HCT116 (cell line): ENCODE measurements around the gene ELOVL5. TPM values are rescaled to one million over a fixed set of nuclear protein-coding genes. Genes with fewer than 3 reads are reported as not detected.

Experiments used
- ATAC-seq: fragments of 200-7000 bp; cut with Tn5 transposase; 2 replicates; pipeline ENCODE4 v1.9.1; 2020; ENCODE audit warnings: mild to moderate bottlenecking, moderate library complexity
- BruUV-seq: library from RNA; stranded (reverse); fragments of 400-500 nt; replicated peaks from 2 replicates; lab custom pipeline; 2021; lab: Mats Ljungman, UMichigan
- CTCF ChIA-PET: fragments of 300-600 bp; sonication (Branson Sonifier 250); formaldehyde crosslinking; loops from one replicate; lab custom pipeline; 2021; ENCODE audit warnings: antibody characterized with exemption; lab: Charles Lee
- POLR2A ChIA-PET: fragments of 300-600, 350-600 bp; sonication (Branson Sonifier 250); formaldehyde crosslinking; loops from one replicate; lab custom pipeline; 2021; ENCODE audit warnings: antibody characterized with exemption; lab: Charles Lee
- RAD21 ChIA-PET, 2 experiments: fragments of 300-600 bp; sonication (Branson Sonifier 250); formaldehyde crosslinking; loops; one replicate each; lab custom pipeline; 2023; ENCODE audit warnings: low total read pairs in 2 of 2; ENCODE audit not compliant: uncharacterized antibody in 2 of 2, unreplicated experiment in 2 of 2, low non-redundant PET in 1 of 2; lab: Charles Lee
- DNase-seq: peaks from one replicate; pipeline ENCODE4 v3.0.0-alpha.2; 2010; ENCODE audit warnings: low read depth, low spot score
- H2AFZ ChIP-seq: fragments of 200-600 bp; shearing (Covaris generic), sonication (generic); 2 replicates; pipeline ENCODE4 v1.6.1; 2017; ENCODE audit warnings: low read depth, mixed run types, mixed read lengths, antibody characterized with exemption, low read length; ENCODE audit not compliant: poor library complexity, severe bottlenecking
- H3K27ac ChIP-seq: 2 replicates; pipeline ENCODE4 v1.5.1; 2012; ENCODE audit warnings: low read depth, low read length
- H3K27me3 ChIP-seq: fragments of 200-600 bp; sonication (generic); 2 replicates; pipeline ENCODE4 v1.6.1; 2016; ENCODE audit warnings: mixed run types, low read length, mixed read lengths; ENCODE audit not compliant: insufficient read depth
- H3K36me3 ChIP-seq, 2 experiments: fragments of 200-500 bp in 1 of 2; fragments of 200-600 bp in 1 of 2; sonication (Bioruptor generic) in 1 of 2; sonication (generic) in 1 of 2; 2 replicates each; pipeline versions ENCODE4 v1.5.1 to v1.6.1; 2014 to 2016; ENCODE audit warnings: low read length in 2 of 2, inconsistent platforms in 1 of 2, mixed read lengths in 1 of 2, mixed run types in 1 of 2; ENCODE audit not compliant: insufficient read depth in 2 of 2, control insufficient read depth in 1 of 2
- H3K4me1 ChIP-seq, 2 experiments: fragments of 200-600 bp in 1 of 2; sonication (generic) in 1 of 2; 2 replicates each; pipeline versions ENCODE4 v1.5.1 to v1.6.1; 2012 to 2017; ENCODE audit warnings: low read length in 2 of 2, inconsistent platforms in 1 of 2, mild to moderate bottlenecking in 1 of 2, mixed read lengths in 1 of 2, mixed run types in 1 of 2, moderate library complexity in 1 of 2; ENCODE audit not compliant: insufficient read depth in 2 of 2, control insufficient read depth in 1 of 2
- H3K4me2 ChIP-seq: fragments of 200-600 bp; sonication (generic); 2 replicates; pipeline ENCODE4 v1.6.1; 2017; ENCODE audit warnings: mixed run types, low read length, mixed read lengths
- H3K4me3 ChIP-seq, 2 experiments: fragments of 200-600 bp in 1 of 2; sonication (generic) in 1 of 2; replicated peaks in 1 of 2; 2 replicates each; pipeline ENCODE4 v1.5.1; 2011 to 2016; ENCODE audit warnings: low read length in 2 of 2, control low read depth in 1 of 2, low read depth in 1 of 2, mild to moderate bottlenecking in 1 of 2, mixed read lengths in 1 of 2, mixed run types in 1 of 2
- H3K79me2 ChIP-seq: fragments of 200-600 bp; sonication (generic); 2 replicates; pipeline ENCODE4 v1.6.1; 2017; ENCODE audit warnings: mild to moderate bottlenecking, mixed run types, low read length, moderate library complexity, mixed read lengths; ENCODE audit not compliant: insufficient read depth
- H3K9ac ChIP-seq: fragments of 200-600 bp; sonication (generic); 2 replicates; pipeline ENCODE4 v1.6.1; 2016; ENCODE audit warnings: low read length, mixed read lengths
- H3K9me2 ChIP-seq: fragments of 200-600 bp; sonication (generic), shearing (Covaris generic); 2 replicates; pipeline ENCODE4 v1.6.1; 2017; ENCODE audit warnings: mixed run types, mild to moderate bottlenecking, moderate library complexity; ENCODE audit not compliant: insufficient read depth
- H3K9me3 ChIP-seq, 2 experiments: fragments of 200-500 bp in 1 of 2; fragments of 200-600 bp in 1 of 2; sonication (Bioruptor generic) in 1 of 2; sonication (generic) in 1 of 2; 2 replicates each; pipeline ENCODE4 v1.6.1; 2014 to 2017; ENCODE audit warnings: low read length in 2 of 2, mixed read lengths in 2 of 2, inconsistent platforms in 1 of 2, low read depth in 1 of 2, mild to moderate bottlenecking in 1 of 2, mixed run types in 1 of 2, moderate library complexity in 1 of 2; ENCODE audit not compliant: control insufficient read depth in 1 of 2, insufficient read depth in 1 of 2
- H4K20me1 ChIP-seq: fragments of 200-600 bp; sonication (generic), shearing (Covaris generic); 2 replicates; pipeline ENCODE4 v1.6.1; 2017; ENCODE audit warnings: mixed run types, mild to moderate bottlenecking, moderate library complexity; ENCODE audit not compliant: insufficient read depth
- CEBPB ChIP-seq: IDR thresholded peaks from 2 replicates; pipeline ENCODE4 v1.6.1; 2012; ENCODE audit warnings: low read depth
- CTCF ChIP-seq, 3 experiments: fragments of 200-600 bp in 1 of 3; sonication (generic) in 1 of 3; IDR thresholded peaks in 2 of 3; conservative IDR thresholded peaks in 1 of 3; 2 replicates each; pipeline ENCODE4 v1.5.1; 2012 to 2017; ENCODE audit warnings: low read depth in 2 of 3, low read length in 2 of 3, antibody characterized with exemption in 1 of 3, borderline replicate concordance in 1 of 3, control low read depth in 1 of 3, mild to moderate bottlenecking in 1 of 3, mixed read lengths in 1 of 3, mixed run types in 1 of 3, moderate library complexity in 1 of 3; ENCODE audit not compliant: insufficient read depth in 1 of 3
- EZH2phosphoT487 ChIP-seq: fragments of 200-600 bp; IDR thresholded peaks from 2 replicates; pipeline ENCODE4 v1.6.1; 2018; ENCODE audit warnings: antibody characterized with exemption, borderline replicate concordance
- POLR2A ChIP-seq: IDR thresholded peaks from 2 replicates; pipeline ENCODE4 v1.7.0; 2011; ENCODE audit warnings: borderline replicate concordance; ENCODE audit not compliant: insufficient read depth, insufficient read length; ENCODE audit errors: extremely low read depth
- TCF7L2 ChIP-seq: IDR thresholded peaks from 2 replicates; pipeline ENCODE4 v1.7.0; 2011; ENCODE audit warnings: borderline replicate concordance, inconsistent platforms; ENCODE audit not compliant: insufficient read depth, insufficient read length; ENCODE audit errors: extremely low read depth
- YY1 ChIP-seq: IDR thresholded peaks from 2 replicates; pipeline ENCODE4 v1.6.1; 2011; ENCODE audit warnings: low read length, low read depth, moderate library complexity, mild to moderate bottlenecking; ENCODE audit not compliant: insufficient replicate concordance; ENCODE audit errors: extremely low read depth
- ZFX ChIP-seq: fragments of 450-650 bp; IDR thresholded peaks from 2 replicates; pipeline ENCODE4 v1.6.1; 2017
- intact Hi-C: fragments of 100-400 bp; cut with micrococcal nuclease; formaldehyde crosslinking; loops from 2 replicates; pipeline ENCODE4 v1.10.0; 2022
- total RNA-seq: library from RNA; stranded (reverse); gene quantifications from one replicate; pipeline ENCODE4 v1.2.1, GENCODE V29; 2021; ENCODE audit not compliant: unreplicated experiment
- TF ChIP-seq, protein P1 (sequence below): IDR thresholded peaks from 2 replicates; pipeline ENCODE4 v1.6.1; 2012; ENCODE audit warnings: low read depth

The ELOVL5 gene
- total RNA-seq, 1 experiment from 2014 or later = 85.3 TPM

GRCh38 chr6:53320964-53321363 lies 27.8 kb downstream of the ELOVL5 start:
- ChIA-PET POLR2A (no interaction called here), RAD21 (no interaction called here), CTCF (no interaction called here)
- Histone ChIP-seq H3K27me3 (no peaks in the 10 kb centered on the region), H3K4me2 (no peak overlapping the region), H3K4me1 (peaks cover 7 to 13% of the 10 kb centered on the region in 2 experiments), H3K36me3 (no peaks in the 10 kb centered on the region), H4K20me1 (peaks cover 11% of the 10 kb centered on the region; the same call in 1 of the 2 replicates), H3K9me2 (no peaks in the 10 kb centered on the region), H3K27ac (no peak overlapping the region), H2AFZ (no peak overlapping the region), H3K79me2 (peaks cover 89% of the 10 kb centered on the region), H3K9ac (no peak overlapping the region), H3K4me3 (no peak overlapping the region), H3K9me3 (no peaks in the 10 kb centered on the region)
- intact Hi-C loops = no loop called here
- BruUV-seq = no TSS peak
- ATAC-seq = no peak
- no peak for DNase-seq
- TF ChIP-seq, protein P1, sequence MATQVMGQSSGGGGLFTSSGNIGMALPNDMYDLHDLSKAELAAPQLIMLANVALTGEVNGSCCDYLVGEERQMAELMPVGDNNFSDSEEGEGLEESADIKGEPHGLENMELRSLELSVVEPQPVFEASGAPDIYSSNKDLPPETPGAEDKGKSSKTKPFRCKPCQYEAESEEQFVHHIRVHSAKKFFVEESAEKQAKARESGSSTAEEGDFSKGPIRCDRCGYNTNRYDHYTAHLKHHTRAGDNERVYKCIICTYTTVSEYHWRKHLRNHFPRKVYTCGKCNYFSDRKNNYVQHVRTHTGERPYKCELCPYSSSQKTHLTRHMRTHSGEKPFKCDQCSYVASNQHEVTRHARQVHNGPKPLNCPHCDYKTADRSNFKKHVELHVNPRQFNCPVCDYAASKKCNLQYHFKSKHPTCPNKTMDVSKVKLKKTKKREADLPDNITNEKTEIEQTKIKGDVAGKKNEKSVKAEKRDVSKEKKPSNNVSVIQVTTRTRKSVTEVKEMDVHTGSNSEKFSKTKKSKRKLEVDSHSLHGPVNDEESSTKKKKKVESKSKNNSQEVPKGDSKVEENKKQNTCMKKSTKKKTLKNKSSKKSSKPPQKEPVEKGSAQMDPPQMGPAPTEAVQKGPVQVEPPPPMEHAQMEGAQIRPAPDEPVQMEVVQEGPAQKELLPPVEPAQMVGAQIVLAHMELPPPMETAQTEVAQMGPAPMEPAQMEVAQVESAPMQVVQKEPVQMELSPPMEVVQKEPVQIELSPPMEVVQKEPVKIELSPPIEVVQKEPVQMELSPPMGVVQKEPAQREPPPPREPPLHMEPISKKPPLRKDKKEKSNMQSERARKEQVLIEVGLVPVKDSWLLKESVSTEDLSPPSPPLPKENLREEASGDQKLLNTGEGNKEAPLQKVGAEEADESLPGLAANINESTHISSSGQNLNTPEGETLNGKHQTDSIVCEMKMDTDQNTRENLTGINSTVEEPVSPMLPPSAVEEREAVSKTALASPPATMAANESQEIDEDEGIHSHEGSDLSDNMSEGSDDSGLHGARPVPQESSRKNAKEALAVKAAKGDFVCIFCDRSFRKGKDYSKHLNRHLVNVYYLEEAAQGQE = no peak
- TF ChIP-seq EZH2phosphoT487 (no peak), CTCF (IDR thresholded peaks at IDR 0.05 in 2 of 3, conservative IDR thresholded peaks at IDR 0.05 in 1 of 3; ENCODE audit: borderline replicate concordance in 1 of 3, insufficient read depth in 1 of 3, low read depth in 2 of 3, low read length in 2 of 3) (no peak), POLR2A (no peak), YY1 (no peak), TCF7L2 (no peak), ZFX (no peak), CEBPB (no peak)
